Small intestine (tissue), 7 donors: ENCODE measurements around the gene LRRC3B. TPM values are rescaled to one million over a fixed set of nuclear protein-coding genes. Genes with fewer than 3 reads are reported as not detected.

Experiments used
- DNase-seq, 2 donors: peaks; one replicate each; pipeline versions ENCODE4 v3.0.0 to v3.0.0-alpha.2; 2013
- FAIRE-seq: peaks from 2 replicates; lab custom pipeline; 2012; peaks lifted over from hg19 to GRCh38; lab: Jason Lieb, UNC
- H3K27ac ChIP-seq, 3 donors: one replicate each; pipeline ENCODE4 v1.5.1; 2013; ENCODE audit warnings: low read length in 2 of 3, mild to moderate bottlenecking in 2 of 3, control low read depth in 1 of 3, inconsistent platforms in 1 of 3, low read depth in 1 of 3, moderate library complexity in 1 of 3
- H3K27me3 ChIP-seq, 3 donors: one replicate each; pipeline ENCODE4 v1.6.1; 2013; ENCODE audit warnings: low read length in 3 of 3, inconsistent platforms in 1 of 3; ENCODE audit not compliant: control insufficient read depth in 3 of 3, insufficient read depth in 3 of 3
- H3K36me3 ChIP-seq, 3 donors: one replicate each; pipeline ENCODE4 v1.6.1; 2013; ENCODE audit warnings: low read length in 3 of 3, inconsistent platforms in 1 of 3, low read depth in 1 of 3, mild to moderate bottlenecking in 1 of 3, moderate library complexity in 1 of 3; ENCODE audit not compliant: control insufficient read depth in 3 of 3, insufficient read depth in 2 of 3
- H3K4me1 ChIP-seq, 3 donors: one replicate each; pipeline ENCODE4 v1.6.1; 2013; ENCODE audit warnings: low read length in 2 of 3, inconsistent platforms in 1 of 3, low read depth in 1 of 3, mild to moderate bottlenecking in 1 of 3, moderate library complexity in 1 of 3; ENCODE audit not compliant: control insufficient read depth in 3 of 3, insufficient read depth in 2 of 3
- H3K4me3 ChIP-seq, 3 donors: one replicate each; pipeline ENCODE4 v1.5.1; 2013; ENCODE audit warnings: low read length in 3 of 3, control low read depth in 1 of 3, inconsistent platforms in 1 of 3, low read depth in 1 of 3, mild to moderate bottlenecking in 1 of 3, moderate library complexity in 1 of 3
- H3K9me3 ChIP-seq, 2 donors: one replicate each; pipeline ENCODE4 v1.6.1; 2013; ENCODE audit warnings: low read depth in 1 of 2, low read length in 1 of 2; ENCODE audit not compliant: control insufficient read depth in 2 of 2, insufficient read depth in 1 of 2
- WGBS, 3 donors: extraction: QIAGEN DNeasy Blood & Tissue Kit; methylation state at CpG; one replicate each; pipeline ENCODE4 v1.1.7; 2013; 5-methylcytosine and 5-hydroxymethylcytosine counted together
- polyA plus RNA-seq, 4 donors: library from polyadenylated mRNA; stranded (reverse) in 3 of 4; unstranded in 1 of 4; fragments of 200-250 nt in 3 of 4; fragments of 120-200 nt in 1 of 4; gene quantifications; one replicate each; pipeline versions ENCODE4 v1.2.1 to v1.2.3, GENCODE V29; 2013
- donor health status: healthy with polysubstance abuse.
- donor health status: control.
- donor health status: control.
- donor health status: Bipolar disorder and iron deficiency.
- donor health status: healthy.

LRRC3B gene
- polyA plus RNA-seq, 4 donors = 0.13 to 0.65 TPM; not detected in 2

DNA sequence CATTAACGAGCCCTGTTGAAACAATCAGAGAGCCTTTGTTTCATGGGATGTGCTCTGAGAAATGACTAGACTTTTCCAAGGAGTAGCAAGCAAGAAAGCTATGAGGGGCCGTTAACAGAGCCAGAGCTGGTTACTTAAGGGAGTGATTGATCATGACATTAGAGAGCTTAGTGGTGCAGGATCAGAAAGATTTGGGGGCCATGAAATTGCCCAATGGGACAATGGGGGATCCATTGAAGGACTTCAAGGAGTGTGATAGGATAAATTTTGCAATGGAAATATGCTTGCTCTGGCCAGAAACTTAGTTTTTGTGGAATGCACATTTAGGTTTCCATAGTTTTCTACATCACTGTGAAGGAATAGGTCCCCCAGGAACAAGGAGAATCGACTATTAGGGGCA, 45.6 kb downstream of the LRRC3B start:
- Histone ChIP-seq H3K4me1 (no peaks in the 10 kb centered on the region), H3K4me3 (no peak overlapping the region), H3K27ac (no peak overlapping the region), H3K9me3 (no peaks in the 10 kb centered on the region), H3K27me3 (no peaks in the 10 kb centered on the region), H3K36me3 (no peaks in the 10 kb centered on the region)
- DNase-seq (no peak), FAIRE-seq (no peak)
- WGBS, 3 donors = 51 to 65% (median 62%) methylated on average over 3 of the region's 3 CpGs

DNA sequence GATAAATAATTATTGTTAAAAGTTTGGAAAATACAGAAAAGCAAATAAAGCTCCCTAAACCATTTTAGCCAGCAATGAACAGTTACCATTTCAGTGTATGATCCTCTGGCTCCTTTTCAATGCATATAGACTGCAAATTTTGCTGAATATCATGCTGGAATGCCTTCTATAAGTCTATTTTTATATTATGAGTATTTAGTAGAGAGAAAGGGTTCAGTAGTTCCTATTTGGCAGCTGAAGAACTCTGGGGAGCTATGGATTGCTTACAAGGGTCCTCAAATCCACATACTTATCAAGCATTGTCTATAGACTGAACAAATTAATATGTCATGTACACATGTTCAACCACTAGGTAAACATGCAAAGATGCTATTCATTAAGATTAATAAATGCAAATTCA, 46.1 kb downstream of the LRRC3B start:
- FAIRE-seq = no peak
- H3K9me3 ChIP-seq = no peaks in the 10 kb centered on the region
- no peaks in the 10 kb centered on the region for H3K27me3 ChIP-seq
- no peaks in the 10 kb centered on the region for H3K4me1 ChIP-seq
- no peaks in the 10 kb centered on the region for H3K36me3 ChIP-seq
- no peak overlapping the region for H3K4me3 ChIP-seq
- no peak for DNase-seq
- no peak overlapping the region for H3K27ac ChIP-seq

DNA sequence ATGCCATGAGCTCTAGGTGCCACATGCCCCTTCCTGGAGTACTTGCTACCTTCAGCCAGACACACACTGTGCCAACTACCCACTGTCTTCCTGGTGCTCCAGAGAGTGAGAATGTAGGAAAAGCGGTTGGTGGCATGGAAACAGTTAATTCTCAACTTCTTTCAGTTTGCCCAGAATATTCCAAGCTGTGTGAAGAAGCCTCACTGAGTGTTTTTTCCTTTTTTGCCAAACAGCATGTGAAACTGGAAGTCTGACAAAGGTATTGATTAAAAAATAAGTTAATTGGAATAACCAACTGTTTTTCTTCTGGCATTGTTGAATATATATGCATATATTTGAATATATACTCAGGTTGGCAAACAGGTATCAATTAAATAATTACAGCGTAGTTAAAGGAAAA, 52.8 kb downstream of the LRRC3B start:
- FAIRE-seq (no peak), DNase-seq (no peak)
- no peaks in the 10 kb centered on the region for H3K36me3 ChIP-seq
- 62 to 88% (median 65%) methylated on average over 2 of the region's 2 CpGs for WGBS, 3 donors
- H3K4me1 ChIP-seq = no peaks in the 10 kb centered on the region
- H3K9me3 ChIP-seq = no peaks in the 10 kb centered on the region
- H3K27ac ChIP-seq = no peak overlapping the region
- H3K4me3 ChIP-seq = no peak overlapping the region
- no peaks in the 10 kb centered on the region for H3K27me3 ChIP-seq

DNA sequence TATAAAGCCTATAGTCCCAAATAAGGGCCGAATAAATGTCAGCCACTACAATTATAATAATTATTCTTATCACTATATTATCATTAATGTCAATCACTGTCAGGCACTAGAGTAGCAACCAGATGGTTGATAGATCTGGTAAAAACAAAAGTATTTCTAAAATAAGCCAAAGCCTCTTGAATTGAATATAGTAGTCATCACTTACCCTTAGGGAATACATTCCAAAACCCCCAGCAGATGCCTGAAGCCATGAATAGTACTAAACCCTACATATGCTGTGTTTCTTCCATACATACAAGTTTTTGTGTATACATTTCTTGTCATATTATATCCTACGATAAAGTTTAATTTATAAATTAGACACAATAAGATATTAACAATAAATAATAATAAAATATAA, 59.1 kb downstream of the LRRC3B start:
- Histone ChIP-seq H3K36me3 (no peaks in the 10 kb centered on the region), H3K27me3 (no peaks in the 10 kb centered on the region), H3K9me3 (peaks cover 0 to 3% of the 10 kb centered on the region in 2 donors), H3K4me3 (no peak overlapping the region), H3K27ac (no peak overlapping the region), H3K4me1 (no peaks in the 10 kb centered on the region)
- 77 to 86% (median 78%) methylated on average over 2 of the region's 2 CpGs for WGBS, 3 donors
- DNase-seq (no peak), FAIRE-seq (no peak)

DNA sequence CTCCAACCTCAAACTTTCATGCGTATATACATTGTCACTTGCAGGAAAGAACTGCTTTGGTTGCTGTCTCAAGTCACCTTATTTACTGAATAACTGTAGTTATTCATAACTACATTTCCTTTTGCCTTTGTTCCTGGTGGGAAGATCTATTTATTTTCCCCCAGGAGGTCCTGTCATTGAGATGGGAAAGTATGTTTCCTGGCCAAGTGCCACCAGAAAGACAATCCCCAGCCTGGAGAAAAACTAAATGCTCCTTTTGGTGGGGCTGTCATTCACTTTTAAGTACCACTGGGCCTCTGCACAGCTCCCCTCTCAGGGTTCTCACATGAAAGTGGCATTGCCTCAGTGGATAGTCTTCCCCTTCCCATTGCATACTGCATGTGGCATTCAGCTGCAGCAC, 59.8 kb downstream of the LRRC3B start:
- FAIRE-seq (no peak), DNase-seq (no peak)
- Histone ChIP-seq H3K36me3 (no peaks in the 10 kb centered on the region), H3K27ac (no peak overlapping the region), H3K27me3 (no peaks in the 10 kb centered on the region), H3K4me3 (no peak overlapping the region), H3K9me3 (peaks cover 0 to 3% of the 10 kb centered on the region in 2 donors), H3K4me1 (no peaks in the 10 kb centered on the region)
- WGBS, 3 donors = 90 to 100% (median 91%) methylated on average over 1 of the region's 1 CpG

DNA sequence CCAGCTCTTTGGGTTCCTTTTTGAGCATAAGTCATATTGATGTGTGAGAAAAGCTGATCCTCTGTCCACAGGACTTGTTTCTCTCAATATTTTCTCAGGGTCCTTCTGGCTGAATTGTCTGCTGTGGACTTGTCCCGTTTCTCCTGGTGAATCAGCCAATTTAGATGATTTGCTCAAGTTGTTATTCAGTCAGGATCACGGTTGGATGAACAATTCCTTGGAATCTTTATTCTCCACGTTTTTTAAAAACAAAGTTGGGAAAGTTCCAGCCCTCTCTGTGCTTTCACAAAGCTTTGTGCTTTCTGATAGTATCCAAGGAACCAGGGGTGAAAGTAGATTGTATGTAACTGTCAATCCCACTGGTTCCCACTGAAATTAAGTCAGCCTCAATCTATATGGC, 61.3 kb downstream of the LRRC3B start:
- DNase-seq (no peak), FAIRE-seq (no peak)
- Histone ChIP-seq H3K4me1 (no peaks in the 10 kb centered on the region), H3K27ac (no peak overlapping the region), H3K9me3 (peaks cover 0 to 8% of the 10 kb centered on the region in 2 donors), H3K4me3 (no peak overlapping the region), H3K36me3 (no peaks in the 10 kb centered on the region), H3K27me3 (no peaks in the 10 kb centered on the region)
- 48 to 69% (median 65%) methylated on average over 3 of the region's 3 CpGs for WGBS, 3 donors

DNA sequence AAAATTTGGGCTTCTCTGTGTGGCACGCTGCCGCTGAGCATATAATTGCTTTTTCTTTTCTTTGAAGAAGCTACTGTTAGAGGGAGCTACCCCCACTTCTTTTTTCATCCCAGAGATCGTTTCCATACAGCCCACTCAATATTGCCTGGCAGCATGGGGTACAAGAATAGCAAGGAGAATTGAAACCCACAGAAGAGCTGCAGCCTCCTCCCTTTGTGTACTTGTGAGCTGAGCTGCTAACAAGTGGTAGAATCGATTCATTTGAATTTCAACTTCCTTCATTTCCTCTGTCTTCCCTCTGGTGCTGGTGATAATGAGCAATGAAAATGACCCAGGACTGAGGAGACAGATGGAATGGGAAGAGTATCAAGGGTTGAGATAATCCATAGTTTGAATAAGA, 64.9 kb downstream of the LRRC3B start:
- no peaks in the 10 kb centered on the region for H3K36me3 ChIP-seq
- FAIRE-seq (no peak), DNase-seq (no peak)
- no peaks in the 10 kb centered on the region for H3K4me1 ChIP-seq
- no peak overlapping the region for H3K4me3 ChIP-seq
- WGBS, 3 donors = 77 to 78% (median 78%) methylated on average over 4 of the region's 4 CpGs
- peaks cover 0 to 12% of the 10 kb centered on the region in 2 donors for H3K9me3 ChIP-seq
- no peak overlapping the region for H3K27ac ChIP-seq
- H3K27me3 ChIP-seq = no peaks in the 10 kb centered on the region

DNA sequence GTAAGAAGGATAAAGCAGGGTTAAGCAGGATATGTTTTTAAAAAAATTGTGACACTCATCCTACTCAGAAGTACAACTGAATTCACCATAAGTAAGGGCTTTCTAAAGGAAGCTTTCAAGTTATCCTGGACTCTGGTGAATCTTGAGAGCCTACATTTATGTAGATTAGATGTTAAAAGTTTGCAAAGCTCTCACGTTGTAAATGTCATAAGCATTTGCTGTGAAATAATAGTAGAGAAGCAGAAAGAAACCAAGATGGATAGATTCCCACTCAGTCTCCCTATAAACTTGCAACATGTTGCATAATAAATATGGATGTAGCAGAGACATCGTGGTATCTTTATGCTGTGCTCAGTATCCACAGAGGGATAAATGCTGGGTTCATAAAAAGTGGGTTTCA, 77.0 kb downstream of the LRRC3B start:
- Histone ChIP-seq H3K4me3 (no peak overlapping the region), H3K27ac (no peak overlapping the region), H3K9me3 (no peaks in the 10 kb centered on the region), H3K4me1 (no peaks in the 10 kb centered on the region), H3K27me3 (no peaks in the 10 kb centered on the region), H3K36me3 (no peaks in the 10 kb centered on the region)
- DNase-seq (no peak), FAIRE-seq (no peak)
- 55 to 69% (median 56%) methylated on average over 2 of the region's 2 CpGs for WGBS, 3 donors

DNA sequence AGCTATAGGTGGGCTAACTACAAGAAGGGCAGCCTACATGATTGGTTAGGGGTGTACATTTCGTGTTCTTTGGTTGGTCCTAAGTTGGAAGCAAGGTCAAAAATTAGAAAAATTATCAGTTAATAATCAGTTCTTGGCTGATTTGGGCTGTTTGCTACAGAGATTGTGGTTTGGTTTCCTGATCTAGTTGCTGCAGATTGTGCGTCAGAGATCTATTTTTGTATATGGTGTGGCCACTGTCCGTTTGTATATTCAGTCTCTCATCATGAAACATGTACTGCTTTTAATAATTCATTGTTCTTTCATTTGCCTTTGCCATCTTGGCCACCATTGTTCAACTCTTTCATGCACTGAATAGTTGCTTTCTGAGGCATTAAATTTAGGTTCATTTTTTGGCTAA, 80.9 kb downstream of the LRRC3B start:
- no peaks in the 10 kb centered on the region for H3K9me3 ChIP-seq
- WGBS, 3 donors = 63 to 68% (median 67%) methylated on average over 3 of the region's 3 CpGs
- H3K27me3 ChIP-seq = no peaks in the 10 kb centered on the region
- no peak overlapping the region for H3K27ac ChIP-seq
- FAIRE-seq = no peak
- H3K4me1 ChIP-seq = no peaks in the 10 kb centered on the region
- H3K4me3 ChIP-seq = no peak overlapping the region
- no peak for DNase-seq
- H3K36me3 ChIP-seq = no peaks in the 10 kb centered on the region
